Activated naive CD4-positive, alpha-beta T cell treated with anti-CD3 and anti-CD28 coated beads, Interleukin-2, amount 50 U/mL, for 16 hours (primary cell): ENCODE data around the gene PLA2G2F.
"Not testable (repeated sequence)": the region's sequence is repeated elsewhere in the genome, so short reads cannot be mapped to it uniquely, and the experiment has no call there.

Experiments used
- DNase-seq: peaks from one replicate; pipeline ENCODE4 v3.0.0-alpha.2; 2020

The PLA2G2F gene

GRCh38 chr1:20115479-20115878 lies 23.6 kb upstream of the PLA2G2F start:
- DNase-seq = no peak

- DNase-seq = no peak
These were observed 23.2 kb upstream of the PLA2G2F start for GRCh38 chr1:20115916-20116315.

- DNase-seq = no peak
These were observed 21.9 kb upstream of the PLA2G2F start for GRCh38 chr1:20117236-20117635.

GRCh38 chr1:20119347-20119746 lies 19.8 kb upstream of the PLA2G2F start, which contains the start of gene PLA2G2D:
TSS of gene PLA2G2D (minus strand) at chr1:20119536. CDS start at chr1:20119498, 38 bp downstream.
- DNase-seq = no peak

- DNase-seq = no peak
These were observed 18.3 kb upstream of the PLA2G2F start for GRCh38 chr1:20120796-20121195.

GRCh38 chr1:20123722-20124455 lies 15.2 kb upstream of the PLA2G2F start:
- no peak for DNase-seq

- DNase-seq = no peak
These were observed 14.6 kb upstream of the PLA2G2F start for GRCh38 chr1:20124456-20125057.

- no peak for DNase-seq
These were observed 14.0 kb upstream of the PLA2G2F start for GRCh38 chr1:20125100-20125499.

GRCh38 chr1:20126041-20126805 lies 12.9 kb upstream of the PLA2G2F start:
- DNase-seq = no peak

GRCh38 chr1:20126806-20127440 lies 12.2 kb upstream of the PLA2G2F start:
- no peak for DNase-seq

GRCh38 chr1:20130518-20130917 lies 8.6 kb upstream of the PLA2G2F start:
- not testable (repeated sequence) for DNase-seq

- no peak for DNase-seq
These were observed 4.1 kb upstream of the PLA2G2F start for GRCh38 chr1:20134995-20135394.

- DNase-seq = no peak
These were observed 2.9 kb upstream of the PLA2G2F start for GRCh38 chr1:20136249-20136648.

GRCh38 chr1:20137055-20137454 lies 2.1 kb upstream of the PLA2G2F start:
- no peak for DNase-seq

- DNase-seq = no peak
These were observed 1.5 kb upstream of the PLA2G2F start for GRCh38 chr1:20137604-20138003.

GRCh38 chr1:20138346-20138745 lies 777 bp upstream of the PLA2G2F start:
- DNase-seq = no peak

GRCh38 chr1:20139776-20140612 lies 871 bp downstream of the PLA2G2F start:
- DNase-seq = no peak

- no peak for DNase-seq
These were observed 1.9 kb downstream of the PLA2G2F start for GRCh38 chr1:20141001-20141400.

GRCh38 chr1:20141466-20141865 lies 2.3 kb downstream of the PLA2G2F start:
- DNase-seq = no peak

GRCh38 chr1:20142001-20142710 lies 3.0 kb downstream of the PLA2G2F start:
- no peak for DNase-seq

- no peak for DNase-seq
These were observed 4.2 kb downstream of the PLA2G2F start for GRCh38 chr1:20143318-20143717.
